Heart left ventricle (tissue), 16 donors: ENCODE data around the gene IFITM2. TPM values are rescaled to one million over a fixed set of nuclear protein-coding genes. Genes with fewer than 3 reads are reported as not detected.

ENCODE experiments used
- ATAC-seq, 4 donors: fragments of 200-7000 bp; cut with Tn5 transposase; one replicate each; pipeline ENCODE4 v1.9.1; 2020 to 2022; ENCODE audit warnings: moderate library complexity in 4 of 4, mild to moderate bottlenecking in 3 of 4, moderate number of reproducible peaks in 1 of 4
- DNase-seq, 5 donors: peaks; one replicate each; pipeline ENCODE4 v3.0.0-alpha.2; 2020
- H3K27ac ChIP-seq, 12 donors: fragments of 200-600 bp; sonication (generic) in 4 of 12; one replicate each; pipeline versions ENCODE4 v1.5.0 to v1.8.0; 2016 to 2022; ENCODE audit warnings: mild to moderate bottlenecking in 2 of 12
- H3K27me3 ChIP-seq, 9 donors: fragments of 200-600 bp; sonication (generic) in 2 of 9; one replicate each; pipeline versions ENCODE4 v1.5.1 to v1.8.0; 2016 to 2022; ENCODE audit warnings: mild to moderate bottlenecking in 3 of 9
- H3K36me3 ChIP-seq, 9 donors: fragments of 200-600 bp; sonication (generic) in 2 of 9; one replicate each; pipeline versions ENCODE4 v1.5.0 to v1.8.0; 2018 to 2022; ENCODE audit warnings: mild to moderate bottlenecking in 2 of 9
- H3K4me1 ChIP-seq, 12 donors: fragments of 200-600 bp; sonication (generic) in 4 of 12; one replicate each; pipeline versions ENCODE4 v1.5.0 to v1.8.0; 2016 to 2022; ENCODE audit warnings: mild to moderate bottlenecking in 3 of 12
- H3K4me3 ChIP-seq, 12 donors: fragments of 200-600 bp; sonication (generic) in 4 of 12; one replicate each; pipeline versions ENCODE4 v1.5.0 to v1.8.0; 2017 to 2022; ENCODE audit warnings: mild to moderate bottlenecking in 9 of 12, moderate library complexity in 4 of 12
- H3K9me3 ChIP-seq, 12 donors: fragments of 200-600 bp; sonication (generic) in 4 of 12; one replicate each; pipeline versions ENCODE4 v1.5.0 to v1.8.0; 2016 to 2022; ENCODE audit warnings: mild to moderate bottlenecking in 1 of 12
- CTCF ChIP-seq, 12 donors: fragments of 200-600 bp; sonication (generic) in 4 of 12; IDR thresholded peaks; one replicate each; pipeline versions ENCODE4 v1.5.0 to v1.8.0; 2018 to 2022; ENCODE audit warnings: antibody characterized with exemption in 12 of 12, mild to moderate bottlenecking in 5 of 12
- POLR2A ChIP-seq, 2 donors: fragments of 450-650 bp; IDR thresholded peaks; one replicate each; pipeline ENCODE4 v1.6.1; 2017; ENCODE audit warnings: antibody characterized with exemption in 2 of 2, mild to moderate bottlenecking in 2 of 2, moderate library complexity in 2 of 2
- WGBS, 4 donors: extraction: QIAGEN DNeasy Blood & Tissue Kit in 2 of 4; methylation state at CpG; one replicate each; pipeline versions ENCODE4 v1.1.5 to v1.1.7; 2013 to 2018; 5-methylcytosine and 5-hydroxymethylcytosine counted together
- intact Hi-C, 10 donors: fragments of 100-400 bp; cut with DNase I; formaldehyde crosslinking; loops; one replicate each; pipeline versions ENCODE4 v1.11.1 to v1.14.2; 2022
- polyA plus RNA-seq, 2 donors: library from polyadenylated mRNA; stranded (reverse); fragments of 200-250 nt; gene quantifications; one replicate each; pipeline ENCODE4 v1.2.3, GENCODE V29; 2013
- total RNA-seq, 9 donors: library from RNA; depleted of rRNA in 2 of 9; stranded (reverse); fragments of >200 nt in 2 of 9; fragmentation: NEBNext Ultra II Directional in 3 of 9; extraction: Animal tissue kit (Norgen Biotek cat#: 25700) in 3 of 9; gene quantifications; one replicate each; pipeline versions ENCODE4 v1.1.0 to v1.2.4, GENCODE V29; 2016 to 2023
- donor health status: ischemic (EF 13 %, LVEDD 7.1; RV severe dilation, severe dysfunction).
- donor health status: healthy with polysubstance abuse.
- donor health status: DM: no; HTN: yes; CAD: no.
- donor health status: DM: no; HTN: no; CAD: no.
- donor health status: ischemic (EF 25% LVEDD 6.9; RV normal size, moderate dysfunction).
- donor health status: ischemic (EF 25% LVEDD 5.7; RV mildly dilated, moderate dysfunction).
- donor health status: healthy.
- donor health status: DM: yes; HTN: yes; CAD: no.
- donor health status: ischemic (EF 35%, LVEDD 5.7; RV mildly dilated, moderate dysfunction).
- donor health status: nonischemic (EF 11% LVEDD 7.7; RV severe dilation, severe dysfunction).
- donor health status: DM: yes; HTN: yes; CAD: no.
- donor health status: PGD.
- donor health status: ischemic (EF 29% LVEDD 5.4; RV normal size, mild dysfunction).
- donor health status: nonischemic (EF 23%, LVEDD 6.1; RV moderate dilation, normal function).

Gene IFITM2
- total and polyA plus RNA-seq, 11 donors = 116 to 501 (median 154) TPM

DNA sequence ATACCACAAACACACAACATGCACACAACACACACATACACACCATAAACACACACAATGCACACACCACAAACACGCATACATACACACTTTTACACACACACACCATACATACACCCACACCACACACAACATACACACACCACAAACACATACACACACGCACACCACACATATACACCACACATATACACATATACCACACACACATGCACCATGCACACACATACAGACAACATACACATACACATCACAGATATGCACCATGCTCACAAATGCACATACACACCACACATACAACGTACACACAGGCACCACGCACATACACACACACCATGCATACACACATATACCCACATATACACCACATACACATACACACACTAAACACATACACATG lies 50.0 kb downstream of the IFITM2 start:
- DNase-seq (no peak), ATAC-seq (no peak)
- H3K27ac ChIP-seq = no peak overlapping the region
- H3K9me3 ChIP-seq = peaks cover 0 to 18% (median 0%) of the 10 kb centered on the region in 12 donors
- intact Hi-C loops = loop anchor here in 8 of 10 donors (5.0 to 10.0 kb wide), 6 partner anchors 45 to 447 kb away; partner anchors contain the start of genes IFITM2 (in 4 of the 8), BET1L (in 2 of the 8), RIC8A (in 2 of the 8) and IFITM1 (in 1 of the 8)
- 85 to 97% (median 96%) methylated on average over 4 of the region's 4 CpGs for WGBS, 4 donors
- no peak for TF ChIP-seq CTCF (IDR thresholded peaks at IDR 0.05)
- TF ChIP-seq POLR2A (IDR thresholded peaks at IDR 0.05) = no peak
- peaks cover 5 to 36% (median 28%) of the 10 kb centered on the region in 12 donors for H3K4me1 ChIP-seq
- peaks cover 0 to 9% (median 0%) of the 10 kb centered on the region in 9 donors for H3K27me3 ChIP-seq
- H3K36me3 ChIP-seq = no peaks in the 10 kb centered on the region
- H3K4me3 ChIP-seq = no peak overlapping the region

DNA sequence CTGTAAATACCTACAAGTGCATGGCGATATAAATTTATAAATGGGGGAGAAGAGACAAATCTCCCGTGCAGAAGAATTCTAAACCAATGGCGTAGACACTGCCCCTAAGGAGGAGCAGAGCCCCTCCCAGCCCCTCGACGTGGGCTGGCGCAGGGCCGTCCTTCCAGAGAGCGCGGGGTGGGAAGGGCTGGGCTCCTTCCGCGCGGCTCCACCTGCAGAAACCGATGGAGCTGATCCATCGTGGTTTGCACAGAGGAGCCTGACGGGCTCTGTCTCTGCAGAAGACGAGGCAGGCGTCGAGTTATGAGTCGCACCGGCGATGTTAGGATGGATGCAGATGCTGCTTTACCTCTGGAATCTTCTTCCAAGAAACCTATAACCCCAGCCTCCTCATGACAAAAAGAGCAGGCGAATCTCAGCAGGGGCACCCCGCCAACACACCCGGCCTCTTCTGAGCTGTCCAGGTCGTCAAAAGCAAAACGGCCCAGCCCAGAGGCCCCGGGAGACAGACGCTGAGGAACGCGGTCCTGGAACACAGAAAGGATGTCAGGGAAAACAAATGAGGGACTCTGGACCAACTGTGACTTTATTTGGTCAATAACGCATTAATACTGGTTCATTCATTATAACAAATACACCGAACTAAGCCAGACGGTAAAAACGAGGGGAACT lies 50.6 kb downstream of the IFITM2 start:
- ATAC-seq (no peak), DNase-seq (no peak)
- H3K4me3 ChIP-seq = no peak overlapping the region
- intact Hi-C loops = loop anchor here in 8 of 10 donors (5.0 to 10.0 kb wide), 6 partner anchors 46 to 447 kb away; partner anchors contain the start of genes IFITM2 (in 4 of the 8), BET1L (in 2 of the 8), RIC8A (in 2 of the 8) and IFITM1 (in 1 of the 8)
- H3K4me1 ChIP-seq = peaks cover 0 to 29% (median 23%) of the 10 kb centered on the region in 12 donors
- no peaks in the 10 kb centered on the region for H3K36me3 ChIP-seq
- no peak overlapping the region for H3K27ac ChIP-seq
- H3K27me3 ChIP-seq = peaks cover 0 to 9% (median 0%) of the 10 kb centered on the region in 9 donors
- no peak for TF ChIP-seq CTCF (IDR thresholded peaks at IDR 0.05)
- no peak for TF ChIP-seq POLR2A (IDR thresholded peaks at IDR 0.05)
- H3K9me3 ChIP-seq = peaks cover 0 to 18% (median 0%) of the 10 kb centered on the region in 12 donors
- 52 to 73% (median 63%) methylated on average over 27 to 34 of the region's 34 CpGs for WGBS, 4 donors

Other genes starting within 250 kb of the IFITM2 start
- gene SCGB1C1, start 114.7 kb upstream of the IFITM2 start, total RNA-seq = not detected
- gene SCGB1C1, start 114.7 kb upstream of the IFITM2 start, polyA plus RNA-seq = not detected
- gene BET1L, start 100.4 kb upstream of the IFITM2 start, total RNA-seq = 10 to 100 TPM; 16.4 to 32.2 (median 20.9) TPM
- gene BET1L, start 100.4 kb upstream of the IFITM2 start, polyA plus RNA-seq = 10 to 100 TPM; 12.9 to 28.0 TPM
- gene RIC8A, start 100.1 kb upstream of the IFITM2 start, total RNA-seq = 10 to 100 TPM; 48.7 to 94.1 (median 74.3) TPM
- gene RIC8A, start 100.1 kb upstream of the IFITM2 start, polyA plus RNA-seq = 10 to 100 TPM; 32.7 to 99.5 TPM
- gene SIRT3, start 71.5 kb upstream of the IFITM2 start, total RNA-seq = 10 to 100 TPM; 21.6 to 46.5 (median 27.8) TPM
- 10 to 100 TPM; 21.2 to 23.6 TPM for gene SIRT3, start 71.5 kb upstream of the IFITM2 start, polyA plus RNA-seq
- gene PSMD13, start 70.8 kb upstream of the IFITM2 start, total RNA-seq = 100 to 1,000 TPM in 2 of 9 donors, 10 to 100 TPM in 7; 75.1 to 110 (median 87.5) TPM
- gene PSMD13, start 70.8 kb upstream of the IFITM2 start, polyA plus RNA-seq = 100 to 1,000 TPM; 119 to 140 TPM
- gene NLRP6, start 29.4 kb upstream of the IFITM2 start, total RNA-seq = under 1 TPM in 4 of 9 donors, not detected in 5; 0.09 to 0.20 (median 0.16) TPM
- gene NLRP6, start 29.4 kb upstream of the IFITM2 start, polyA plus RNA-seq = under 1 TPM in 1 of 2 donors, not detected in 1; 0.14 TPM
- gene PGGHG, start 18.7 kb upstream of the IFITM2 start, total RNA-seq = 10 to 100 TPM in 2 of 9 donors, 1 to 10 TPM in 7; 4.5 to 11.1 (median 6.2) TPM
- 10 to 100 TPM in 1 of 2 donors, 1 to 10 TPM in 1; 9.4 to 15.7 TPM for gene PGGHG, start 18.7 kb upstream of the IFITM2 start, polyA plus RNA-seq
- not detected for gene IFITM5, start 8.3 kb upstream of the IFITM2 start, total RNA-seq
- not detected for gene IFITM5, start 8.3 kb upstream of the IFITM2 start, polyA plus RNA-seq
- 100 to 1,000 TPM in 6 of 9 donors, 10 to 100 TPM in 3; 61.3 to 277 (median 127) TPM for gene IFITM1, start 6.2 kb downstream of the IFITM2 start, total RNA-seq
- 100 to 1,000 TPM; 158 to 278 TPM for gene IFITM1, start 6.2 kb downstream of the IFITM2 start, polyA plus RNA-seq
- gene IFITM3, start 13.0 kb downstream of the IFITM2 start, total RNA-seq = 100 to 1,000 TPM; 144 to 781 (median 214) TPM
- 100 to 1,000 TPM; 501 to 873 TPM for gene IFITM3, start 13.0 kb downstream of the IFITM2 start, polyA plus RNA-seq
- 1 to 10 TPM in 2 of 9 donors, under 1 TPM in 5, not detected in 2; 0.28 to 1.9 (median 0.67) TPM for gene B4GALNT4, start 61.7 kb downstream of the IFITM2 start, total RNA-seq
- under 1 TPM; 0.68 to 0.91 TPM for gene B4GALNT4, start 61.7 kb downstream of the IFITM2 start, polyA plus RNA-seq
- gene PKP3, start 86.4 kb downstream of the IFITM2 start, total RNA-seq = 1 to 10 TPM in 5 of 9 donors, under 1 TPM in 4; 0.15 to 2.0 (median 1.0) TPM
- gene PKP3, start 86.4 kb downstream of the IFITM2 start, polyA plus RNA-seq = under 1 TPM; 0.17 to 0.34 TPM
- gene SIGIRR, start 107.2 kb downstream of the IFITM2 start, total RNA-seq = 10 to 100 TPM; 22.6 to 65.6 (median 30.4) TPM
- gene SIGIRR, start 107.2 kb downstream of the IFITM2 start, polyA plus RNA-seq = 100 to 1,000 TPM in 1 of 2 donors, 10 to 100 TPM in 1; 41.2 to 105 TPM
- gene ANO9, start 134.2 kb downstream of the IFITM2 start, total RNA-seq = 1 to 10 TPM in 2 of 9 donors, under 1 TPM in 1, not detected in 6; 0.21 to 3.1 (median 2.7) TPM
- under 1 TPM; 0.07 to 0.19 TPM for gene ANO9, start 134.2 kb downstream of the IFITM2 start, polyA plus RNA-seq
- 10 to 100 TPM; 20.3 to 43.0 (median 25.7) TPM for gene PTDSS2, start 142.5 kb downstream of the IFITM2 start, total RNA-seq
- 10 to 100 TPM; 33.1 to 36.2 TPM for gene PTDSS2, start 142.5 kb downstream of the IFITM2 start, polyA plus RNA-seq
- gene RNH1, start 199.4 kb downstream of the IFITM2 start, total RNA-seq = 100 to 1,000 TPM; 132 to 247 (median 158) TPM
- gene RNH1, start 199.4 kb downstream of the IFITM2 start, polyA plus RNA-seq = 100 to 1,000 TPM in 1 of 2 donors, 10 to 100 TPM in 1; 58.2 to 207 TPM
- gene HRAS, start 227.8 kb downstream of the IFITM2 start, total RNA-seq = 10 to 100 TPM; 44.0 to 65.4 (median 55.6) TPM
- gene HRAS, start 227.8 kb downstream of the IFITM2 start, polyA plus RNA-seq = 10 to 100 TPM; 83.3 to 99.3 TPM
- gene LRRC56, start 229.7 kb downstream of the IFITM2 start, total RNA-seq = under 1 TPM in 7 of 9 donors, not detected in 2; 0.07 to 0.35 (median 0.20) TPM
- under 1 TPM; 0.19 to 0.30 TPM for gene LRRC56, start 229.7 kb downstream of the IFITM2 start, polyA plus RNA-seq